K562 (cell line): Measurements from ENCODE around the gene GUK1. TPM values are rescaled to one million over a fixed set of nuclear protein-coding genes. Genes with fewer than 3 reads are reported as not detected.

Experiments used
- CTCFL ChIP-seq: IDR thresholded peaks from 2 replicates; pipeline ENCODE4 v1.6.1; 2011; ENCODE audit warnings: borderline replicate concordance, low read depth, mild to moderate bottlenecking, moderate library complexity, low read length; ENCODE audit not compliant: insufficient read depth, poor library complexity, severe bottlenecking
- DLX4 ChIP-seq: fragments of 250-450 bp; sonication (Bioruptor Pico); IDR thresholded peaks from 2 replicates; pipeline ENCODE4 v1.6.1; 2021; ENCODE audit warnings: mild to moderate bottlenecking
- FOXM1 ChIP-seq, 2 experiments: fragments of 450-650 bp in 1 of 2; sonication (generic) in 1 of 2; formaldehyde crosslinking in 1 of 2; IDR thresholded peaks; 2 replicates each; pipeline versions ENCODE4 v1.6.1 to v1.9.0; 2017 to 2022; ENCODE audit warnings: low read depth in 2 of 2, mild to moderate bottlenecking in 2 of 2, missing genetic modification reagents in 1 of 2, moderate library complexity in 1 of 2
- KLF13 ChIP-seq: fragments of 450-650 bp; IDR thresholded peaks from 2 replicates; pipeline ENCODE4 v1.6.1; 2016; ENCODE audit warnings: missing genetic modification characterization, low read depth, mild to moderate bottlenecking, missing compliant biosample characterization, moderate library complexity, borderline replicate concordance
- MCM5 ChIP-seq: fragments of 450-650 bp; IDR thresholded peaks from 2 replicates; pipeline ENCODE4 v1.6.1; 2016; ENCODE audit warnings: low read depth
- NCOA2 ChIP-seq, 2 experiments: fragments of 450-650 bp; IDR thresholded peaks; 2 replicates each; pipeline ENCODE4 v1.6.1; 2018; ENCODE audit warnings: mild to moderate bottlenecking in 2 of 2, moderate library complexity in 1 of 2; ENCODE audit not compliant: partially characterized antibody in 2 of 2
- POLR2H ChIP-seq: IDR thresholded peaks from 2 replicates; pipeline ENCODE4 v1.6.1; 2016; ENCODE audit warnings: missing genetic modification characterization, low read depth, mild to moderate bottlenecking, control low read depth, missing compliant biosample characterization, moderate library complexity
- TCF15 ChIP-seq: fragments of 250-450 bp; sonication (Bioruptor Pico); IDR thresholded peaks from 2 replicates; pipeline ENCODE4 v1.8.0; 2022; ENCODE audit warnings: moderate library complexity, mild to moderate bottlenecking, inconsistent platforms
- ZEB2 ChIP-seq: fragments of 450-650 bp; IDR thresholded peaks from 2 replicates; pipeline ENCODE4 v1.6.1; 2016
- ZNF174 ChIP-seq: fragments of 250-450 bp; sonication (Bioruptor Pico); IDR thresholded peaks from 2 replicates; pipeline ENCODE4 v1.4.0; 2020; ENCODE audit warnings: mild to moderate bottlenecking
- ZNF263 ChIP-seq: sonication (generic); formaldehyde crosslinking; IDR thresholded peaks from 2 replicates; pipeline ENCODE4 v1.8.0; 2022; ENCODE audit warnings: mild to moderate bottlenecking, missing genetic modification reagents, borderline replicate concordance
- polyA plus RNA-seq, 8 experiments: library from polyadenylated mRNA; depleted of rRNA in 4 of 8; stranded (reverse) in 5 of 8; unstranded in 3 of 8; fragments of >200 nt; fragmentation: Nextera tagmentation in 2 of 8; fragmentation: Illumina TruSeq in 1 of 8; extraction: Ambion mirVana in 2 of 8; extraction: Trizol in 1 of 8; gene quantifications; 2 replicates each; pipeline versions ENCODE4 v1.2.1 to v1.2.3, GENCODE V29; 2011 to 2014; ENCODE audit warnings: inconsistent platforms in 1 of 8, missing spikeins in 1 of 8
- total RNA-seq, 7 experiments: library from RNA; depleted of rRNA in 6 of 7; stranded (reverse); fragments of >200 nt in 6 of 7; fragmentation: Illumina TruSeq in 2 of 7; extraction: Trizol in 2 of 7; gene quantifications; 2 replicates each; pipeline versions ENCODE4 v1.2.1 to v1.2.3, GENCODE V29; 2011 to 2021; ENCODE audit warnings: low replicate concordance in 1 of 7
- TF ChIP-seq, protein P1 (sequence below), 2 experiments: fragments of 450-650 bp; conservative IDR thresholded peaks; 2 replicates each; pipeline ENCODE4 v1.6.1; 2017; ENCODE audit warnings: mild to moderate bottlenecking in 2 of 2, moderate library complexity in 2 of 2
- TF ChIP-seq, protein P2 (sequence below): fragments of 450-650 bp; IDR thresholded peaks from 2 replicates; pipeline ENCODE4 v1.6.1; 2016; ENCODE audit warnings: mild to moderate bottlenecking
- TF ChIP-seq, protein P3 (sequence below): sonication (generic); formaldehyde crosslinking; IDR thresholded peaks from 2 replicates; pipeline ENCODE4 v1.8.0; 2022; ENCODE audit warnings: mild to moderate bottlenecking, missing genetic modification reagents

GUK1 gene
- total and polyA plus RNA-seq, 9 of the 15 experiments (the other 6 are each of a cell fraction or from before 2014, with no cell fraction given): 7.0 to 331 (median 132) TPM

- TF ChIP-seq DLX4 (CRISPR knock-in tag) (no peak), NCOA2 (IDR thresholded peaks at IDR 0.05; ENCODE audit: partially characterized antibody in 2 of 2) (no peak), MCM5 (no peak), CTCFL (peak; percentile 4), FOXM1 (IDR thresholded peaks at IDR 0.05; ENCODE audit: low read depth) (no peak), FOXM1 (CRISPR knock-in tag; IDR thresholded peaks at IDR 0.05; ENCODE audit: low read depth) (no peak), ZNF263 (no peak), TCF15 (CRISPR knock-in tag) (no peak), POLR2H (tag) (no peak), ZEB2 (no peak), ZNF174 (no peak), KLF13 (tag) (no peak)
- TF ChIP-seq, protein P1, sequence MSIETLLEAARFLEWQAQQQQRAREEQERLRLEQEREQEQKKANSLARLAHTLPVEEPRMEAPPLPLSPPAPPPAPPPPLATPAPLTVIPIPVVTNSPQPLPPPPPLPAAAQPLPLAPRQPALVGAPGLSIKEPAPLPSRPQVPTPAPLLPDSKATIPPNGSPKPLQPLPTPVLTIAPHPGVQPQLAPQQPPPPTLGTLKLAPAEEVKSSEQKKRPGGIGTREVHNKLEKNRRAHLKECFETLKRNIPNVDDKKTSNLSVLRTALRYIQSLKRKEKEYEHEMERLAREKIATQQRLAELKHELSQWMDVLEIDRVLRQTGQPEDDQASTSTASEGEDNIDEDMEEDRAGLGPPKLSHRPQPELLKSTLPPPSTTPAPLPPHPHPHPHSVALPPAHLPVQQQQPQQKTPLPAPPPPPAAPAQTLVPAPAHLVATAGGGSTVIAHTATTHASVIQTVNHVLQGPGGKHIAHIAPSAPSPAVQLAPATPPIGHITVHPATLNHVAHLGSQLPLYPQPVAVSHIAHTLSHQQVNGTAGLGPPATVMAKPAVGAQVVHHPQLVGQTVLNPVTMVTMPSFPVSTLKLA (conservative IDR thresholded peaks at IDR 0.05): peak; percentile 58 to 72; a peak in 2 of 4 replicates
- TF ChIP-seq, protein P2, sequence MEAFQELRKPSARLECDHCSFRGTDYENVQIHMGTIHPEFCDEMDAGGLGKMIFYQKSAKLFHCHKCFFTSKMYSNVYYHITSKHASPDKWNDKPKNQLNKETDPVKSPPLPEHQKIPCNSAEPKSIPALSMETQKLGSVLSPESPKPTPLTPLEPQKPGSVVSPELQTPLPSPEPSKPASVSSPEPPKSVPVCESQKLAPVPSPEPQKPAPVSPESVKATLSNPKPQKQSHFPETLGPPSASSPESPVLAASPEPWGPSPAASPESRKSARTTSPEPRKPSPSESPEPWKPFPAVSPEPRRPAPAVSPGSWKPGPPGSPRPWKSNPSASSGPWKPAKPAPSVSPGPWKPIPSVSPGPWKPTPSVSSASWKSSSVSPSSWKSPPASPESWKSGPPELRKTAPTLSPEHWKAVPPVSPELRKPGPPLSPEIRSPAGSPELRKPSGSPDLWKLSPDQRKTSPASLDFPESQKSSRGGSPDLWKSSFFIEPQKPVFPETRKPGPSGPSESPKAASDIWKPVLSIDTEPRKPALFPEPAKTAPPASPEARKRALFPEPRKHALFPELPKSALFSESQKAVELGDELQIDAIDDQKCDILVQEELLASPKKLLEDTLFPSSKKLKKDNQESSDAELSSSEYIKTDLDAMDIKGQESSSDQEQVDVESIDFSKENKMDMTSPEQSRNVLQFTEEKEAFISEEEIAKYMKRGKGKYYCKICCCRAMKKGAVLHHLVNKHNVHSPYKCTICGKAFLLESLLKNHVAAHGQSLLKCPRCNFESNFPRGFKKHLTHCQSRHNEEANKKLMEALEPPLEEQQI: no peak
- TF ChIP-seq, protein P3, sequence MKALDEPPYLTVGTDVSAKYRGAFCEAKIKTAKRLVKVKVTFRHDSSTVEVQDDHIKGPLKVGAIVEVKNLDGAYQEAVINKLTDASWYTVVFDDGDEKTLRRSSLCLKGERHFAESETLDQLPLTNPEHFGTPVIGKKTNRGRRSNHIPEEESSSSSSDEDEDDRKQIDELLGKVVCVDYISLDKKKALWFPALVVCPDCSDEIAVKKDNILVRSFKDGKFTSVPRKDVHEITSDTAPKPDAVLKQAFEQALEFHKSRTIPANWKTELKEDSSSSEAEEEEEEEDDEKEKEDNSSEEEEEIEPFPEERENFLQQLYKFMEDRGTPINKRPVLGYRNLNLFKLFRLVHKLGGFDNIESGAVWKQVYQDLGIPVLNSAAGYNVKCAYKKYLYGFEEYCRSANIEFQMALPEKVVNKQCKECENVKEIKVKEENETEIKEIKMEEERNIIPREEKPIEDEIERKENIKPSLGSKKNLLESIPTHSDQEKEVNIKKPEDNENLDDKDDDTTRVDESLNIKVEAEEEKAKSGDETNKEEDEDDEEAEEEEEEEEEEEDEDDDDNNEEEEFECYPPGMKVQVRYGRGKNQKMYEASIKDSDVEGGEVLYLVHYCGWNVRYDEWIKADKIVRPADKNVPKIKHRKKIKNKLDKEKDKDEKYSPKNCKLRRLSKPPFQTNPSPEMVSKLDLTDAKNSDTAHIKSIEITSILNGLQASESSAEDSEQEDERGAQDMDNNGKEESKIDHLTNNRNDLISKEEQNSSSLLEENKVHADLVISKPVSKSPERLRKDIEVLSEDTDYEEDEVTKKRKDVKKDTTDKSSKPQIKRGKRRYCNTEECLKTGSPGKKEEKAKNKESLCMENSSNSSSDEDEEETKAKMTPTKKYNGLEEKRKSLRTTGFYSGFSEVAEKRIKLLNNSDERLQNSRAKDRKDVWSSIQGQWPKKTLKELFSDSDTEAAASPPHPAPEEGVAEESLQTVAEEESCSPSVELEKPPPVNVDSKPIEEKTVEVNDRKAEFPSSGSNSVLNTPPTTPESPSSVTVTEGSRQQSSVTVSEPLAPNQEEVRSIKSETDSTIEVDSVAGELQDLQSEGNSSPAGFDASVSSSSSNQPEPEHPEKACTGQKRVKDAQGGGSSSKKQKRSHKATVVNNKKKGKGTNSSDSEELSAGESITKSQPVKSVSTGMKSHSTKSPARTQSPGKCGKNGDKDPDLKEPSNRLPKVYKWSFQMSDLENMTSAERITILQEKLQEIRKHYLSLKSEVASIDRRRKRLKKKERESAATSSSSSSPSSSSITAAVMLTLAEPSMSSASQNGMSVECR (CRISPR knock-in tag): no peak; the same call in 1 of the 2 replicates
These were observed 26.3 kb downstream of the GUK1 start (continued) for GRCh38 chr1:228166170-228166936.
